Bronchial epithelial cell (primary cell): ENCODE measurements around the gene RAB5IF. TPM values are rescaled to one million over a fixed set of nuclear protein-coding genes. Genes with fewer than 3 reads are reported as not detected.

Experiments used
- DNase-seq: peaks from one replicate; pipeline ENCODE4 v3.0.0-alpha.2; 2010; ENCODE audit warnings: low read depth
- FAIRE-seq: peaks from 2 replicates; lab custom pipeline; 2011; peaks lifted over from hg19 to GRCh38; lab: Jason Lieb, UNC
- H3K27me3 ChIP-seq: 2 replicates; pipeline ENCODE4 v1.5.1; 2011; ENCODE audit warnings: low read length; ENCODE audit not compliant: control insufficient read depth, insufficient read depth
- H3K36me3 ChIP-seq: 2 replicates; pipeline ENCODE4 v1.5.1; 2011; ENCODE audit warnings: low read length; ENCODE audit not compliant: control insufficient read depth, insufficient read depth
- H3K4me3 ChIP-seq: 2 replicates; pipeline ENCODE4 v1.5.1; 2011; ENCODE audit warnings: mild to moderate bottlenecking, low read depth, low read length, control low read depth
- total RNA-seq: library from RNA; depleted of rRNA; stranded (reverse); fragments of >200 nt; gene quantifications from 2 replicates; pipeline ENCODE4 v1.2.1, GENCODE V29; 2014
- TF ChIP-seq, protein P1 (sequence below): IDR thresholded peaks from 2 replicates; pipeline ENCODE4 v1.5.1; 2011; ENCODE audit warnings: mild to moderate bottlenecking, moderate library complexity, low read length, control low read depth, inconsistent platforms; ENCODE audit not compliant: insufficient read depth, severe bottlenecking

The RAB5IF gene
- total RNA-seq, 1 donor from 2014 or later, result 120 TPM

DNA sequence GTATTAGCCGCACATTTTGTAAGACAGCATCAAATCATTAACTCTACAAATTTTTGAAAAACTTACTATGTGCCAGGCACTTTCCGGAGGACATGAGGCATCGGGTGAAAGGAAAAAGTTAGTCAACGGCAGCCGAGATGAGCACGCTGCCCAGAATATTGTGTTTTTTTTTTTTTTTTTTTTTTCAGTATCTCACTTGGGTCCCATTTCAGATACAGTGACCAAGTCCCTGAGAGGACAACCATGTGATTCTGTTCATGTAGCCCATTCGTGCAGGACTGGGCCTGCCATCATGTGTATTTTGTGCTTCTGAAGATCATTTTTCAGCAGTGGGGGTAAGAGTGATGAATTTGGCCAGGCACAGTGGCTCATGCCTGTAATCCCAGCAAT lies 39.1 kb downstream of the RAB5IF start:
- DNase-seq, result no peak
- TF ChIP-seq, protein P1, sequence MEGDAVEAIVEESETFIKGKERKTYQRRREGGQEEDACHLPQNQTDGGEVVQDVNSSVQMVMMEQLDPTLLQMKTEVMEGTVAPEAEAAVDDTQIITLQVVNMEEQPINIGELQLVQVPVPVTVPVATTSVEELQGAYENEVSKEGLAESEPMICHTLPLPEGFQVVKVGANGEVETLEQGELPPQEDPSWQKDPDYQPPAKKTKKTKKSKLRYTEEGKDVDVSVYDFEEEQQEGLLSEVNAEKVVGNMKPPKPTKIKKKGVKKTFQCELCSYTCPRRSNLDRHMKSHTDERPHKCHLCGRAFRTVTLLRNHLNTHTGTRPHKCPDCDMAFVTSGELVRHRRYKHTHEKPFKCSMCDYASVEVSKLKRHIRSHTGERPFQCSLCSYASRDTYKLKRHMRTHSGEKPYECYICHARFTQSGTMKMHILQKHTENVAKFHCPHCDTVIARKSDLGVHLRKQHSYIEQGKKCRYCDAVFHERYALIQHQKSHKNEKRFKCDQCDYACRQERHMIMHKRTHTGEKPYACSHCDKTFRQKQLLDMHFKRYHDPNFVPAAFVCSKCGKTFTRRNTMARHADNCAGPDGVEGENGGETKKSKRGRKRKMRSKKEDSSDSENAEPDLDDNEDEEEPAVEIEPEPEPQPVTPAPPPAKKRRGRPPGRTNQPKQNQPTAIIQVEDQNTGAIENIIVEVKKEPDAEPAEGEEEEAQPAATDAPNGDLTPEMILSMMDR, result no peak
- Histone ChIP-seq H3K4me3 (no peak overlapping the region), H3K36me3 (no peaks in the 10 kb centered on the region), H3K27me3 (no peaks in the 10 kb centered on the region)
- no peak for FAIRE-seq

DNA sequence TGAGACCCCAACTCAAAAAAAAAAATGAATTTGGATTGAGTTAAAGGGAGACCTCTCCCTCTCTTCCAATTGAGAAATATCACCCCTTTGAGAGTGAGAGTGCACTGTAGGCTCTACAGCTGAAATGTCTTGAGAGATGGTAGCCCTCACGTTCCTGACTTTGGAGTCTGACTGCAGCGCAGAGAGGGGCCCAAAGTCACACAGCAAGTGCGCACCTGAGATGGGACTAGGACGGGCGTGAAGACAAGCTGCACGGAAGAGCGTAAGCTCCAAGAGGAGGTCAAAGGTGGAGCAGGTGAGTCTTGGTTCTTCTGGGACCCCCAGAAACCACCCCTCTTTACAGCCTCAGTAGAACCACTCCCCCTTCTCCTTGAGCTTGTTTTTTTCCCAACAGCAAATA lies 39.8 kb downstream of the RAB5IF start:
- no peak for FAIRE-seq

DNA sequence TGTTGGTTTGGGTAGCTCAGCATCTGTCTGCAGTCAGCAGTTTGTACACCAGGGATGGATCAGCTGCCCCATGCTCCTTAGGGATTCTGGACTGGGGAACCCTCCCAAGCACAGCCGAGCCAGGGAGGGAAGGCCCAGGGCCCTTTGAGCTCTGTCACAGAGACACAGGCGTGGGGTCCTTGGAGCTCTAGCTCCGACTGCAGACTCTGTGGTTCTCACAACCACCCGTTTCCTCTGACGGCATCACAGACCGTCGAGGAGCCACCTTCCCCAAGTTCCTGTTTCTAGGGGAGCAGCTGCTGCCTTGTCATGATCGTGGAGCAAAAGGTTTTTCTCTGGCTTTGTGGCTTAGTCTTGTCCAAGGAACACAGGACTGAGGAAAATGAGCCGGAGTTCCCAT lies 40.4 kb downstream of the RAB5IF start, which contains the start of gene SLA2:
Gene SLA2, minus strand, starts transcription at position 199 of the 400 bp plus-strand sequence. CDS start 4,861 bp downstream, outside the sequence.
- Histone ChIP-seq H3K36me3 (no peaks in the 10 kb centered on the region), H3K4me3 (no peak within 1 kb of the TSS), H3K27me3 (no peaks in the 10 kb centered on the region)
- TF ChIP-seq, protein P1, result no peak
- DNase-seq (no peak), FAIRE-seq (no peak)

More for the DNA sequence above, 39.8 kb downstream of the RAB5IF start:
- no peaks in the 10 kb centered on the region for H3K36me3 ChIP-seq
- TF ChIP-seq, protein P1, result no peak
- DNase-seq, result no peak
- H3K4me3 ChIP-seq, result no peak overlapping the region
- no peaks in the 10 kb centered on the region for H3K27me3 ChIP-seq

DNA sequence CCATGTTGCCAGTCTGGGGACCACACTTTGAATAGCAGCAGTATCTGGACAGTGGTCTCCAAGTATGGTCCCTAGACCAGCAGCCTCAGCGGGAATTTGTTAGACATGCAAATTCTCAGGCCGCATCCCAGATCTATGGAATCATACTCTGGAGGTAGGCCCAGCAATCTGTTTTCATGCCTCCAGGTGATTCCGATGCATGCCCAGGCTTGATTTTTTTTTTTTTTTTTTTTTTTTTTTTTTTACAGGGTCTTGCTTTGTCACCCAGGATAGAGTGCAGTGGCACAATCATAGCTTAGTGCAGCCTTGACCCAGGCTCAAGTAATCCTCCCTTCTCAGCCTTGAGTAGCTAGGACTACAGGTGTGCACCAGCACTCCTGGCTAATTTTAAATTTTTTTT lies 41.1 kb downstream of the RAB5IF start:
- H3K4me3 ChIP-seq, result no peak overlapping the region
- H3K36me3 ChIP-seq, result no peaks in the 10 kb centered on the region
- H3K27me3 ChIP-seq, result no peaks in the 10 kb centered on the region
- FAIRE-seq, result no peak
- DNase-seq, result peak; percentile 63
- TF ChIP-seq, protein P1, result no peak

DNA sequence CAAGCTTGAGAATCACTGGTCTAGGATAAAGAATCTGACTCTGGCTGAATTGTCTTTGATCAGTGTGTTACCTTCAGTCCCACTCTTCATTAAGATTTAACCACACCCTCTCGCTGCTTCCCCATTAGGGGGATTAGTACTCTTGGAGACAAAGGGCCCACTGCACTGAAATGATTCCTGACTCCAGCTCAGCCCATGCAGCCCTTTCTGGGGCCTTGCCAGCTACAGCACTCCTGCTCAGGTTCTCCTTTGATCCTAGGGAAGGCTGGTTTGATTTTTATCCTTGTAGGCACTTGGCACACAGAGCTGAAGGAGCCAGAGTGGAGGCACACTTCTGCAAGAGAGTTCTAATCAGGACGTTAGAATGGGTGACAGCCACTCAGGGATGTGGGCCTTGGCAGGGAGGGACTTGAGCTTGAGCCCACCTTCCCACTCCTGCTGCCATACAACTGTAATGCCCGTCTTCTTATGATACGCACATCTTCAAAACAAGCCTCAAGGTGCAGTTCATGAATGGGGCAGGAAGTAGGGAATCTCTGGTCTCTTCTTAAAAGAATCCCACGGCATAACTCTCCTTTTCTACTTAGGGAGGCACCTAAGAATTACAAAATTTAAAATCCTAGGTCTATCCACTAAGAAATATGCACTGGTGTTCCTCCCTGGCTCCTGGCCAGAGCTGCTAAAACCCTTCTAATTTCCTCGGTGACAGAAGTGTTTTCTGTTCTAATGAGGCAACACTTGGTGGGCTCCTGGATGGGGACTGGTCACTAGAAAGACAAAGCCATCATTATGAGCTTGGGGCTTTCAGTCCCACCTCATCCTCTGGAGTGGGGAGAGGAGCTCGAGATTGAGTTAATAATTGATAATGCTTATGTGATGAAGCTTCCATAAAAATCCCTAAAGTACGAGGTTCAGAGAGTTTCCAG lies 41.9 kb downstream of the RAB5IF start:
- TF ChIP-seq, protein P1, result no peak
- DNase-seq (no peak), FAIRE-seq (no peak)
- Histone ChIP-seq H3K36me3 (no peaks in the 10 kb centered on the region), H3K4me3 (no peak overlapping the region), H3K27me3 (no peaks in the 10 kb centered on the region)
